A549 (cell line): ENCODE data around the gene PDSS2. TPM values are rescaled to one million over a fixed set of nuclear protein-coding genes. Genes with fewer than 3 reads are reported as not detected.
A peak's percentile ranks its signal among the peaks of the same experiment; 100 is the strongest.
"Not testable (repeated sequence)": the region's sequence is repeated elsewhere in the genome, so short reads cannot be mapped to it uniquely, and the experiment has no call there.

Experiments used
- ATAC-seq, 2 experiments: fragments of 200-7000 bp in 1 of 2; fragments of >200 bp in 1 of 2; cut with Nextera tagmentation in 1 of 2; cut with Tn5 transposase in 1 of 2; 3 replicates each; pipeline versions ENCODE4 v1.8.0 to v1.9.1; 2018 to 2020; ENCODE audit warnings: mild to moderate bottlenecking in 1 of 2, moderate library complexity in 1 of 2
- CTCF ChIA-PET: fragments of 300-600 bp; sonication (Branson Sonifier 250); formaldehyde crosslinking; extraction: SDS; loops from one replicate; lab custom pipeline; 2021; ENCODE audit warnings: antibody characterized with exemption, inconsistent platforms; lab: Yijun Ruan, JAX
- POLR2A ChIA-PET: fragments of 350-600 bp; formaldehyde crosslinking; extraction: SDS; loops from one replicate; lab custom pipeline; 2021; ENCODE audit warnings: antibody characterized with exemption, inconsistent platforms; lab: Yijun Ruan, JAX
- DNase-seq, 2 experiments: peaks; one replicate each; pipeline versions ENCODE4 v3.0.0 to v3.0.0-alpha.2; 2011 to 2016; ENCODE audit warnings: low read depth in 1 of 2, low spot score in 1 of 2
- FAIRE-seq: peaks from 2 replicates; lab custom pipeline; 2011; peaks lifted over from hg19 to GRCh38; lab: Jason Lieb, UNC
- H3K27ac ChIP-seq, 2 experiments: fragments of >200 bp; sonication (Bioruptor Twin); formaldehyde crosslinking; 3 replicates each; pipeline ENCODE4 v1.5.1; 2016 to 2017
- H3K4me1 ChIP-seq: fragments of >200 bp; sonication (Bioruptor Twin); formaldehyde crosslinking; 3 replicates; pipeline ENCODE4 v1.6.1; 2016
- H3K4me2 ChIP-seq: fragments of >200 bp; sonication (Bioruptor Twin); formaldehyde crosslinking; 3 replicates; pipeline ENCODE4 v1.6.1; 2016
- H3K4me3 ChIP-seq: fragments of >200 bp; sonication (Bioruptor Twin); formaldehyde crosslinking; 3 replicates; pipeline ENCODE4 v1.5.1; 2016
- H3K9me3 ChIP-seq: fragments of >200 bp; sonication (Bioruptor Twin); formaldehyde crosslinking; 3 replicates; pipeline ENCODE4 v1.6.1; 2016
- CBX8 ChIP-seq: fragments of 200-600 bp; sonication (generic); IDR thresholded peaks from 2 replicates; pipeline ENCODE4 v1.6.1; 2016
- CEBPB ChIP-seq, 2 experiments: fragments of >200 bp in 1 of 2; sonication (Bioruptor Twin) in 1 of 2; formaldehyde crosslinking in 1 of 2; IDR thresholded peaks; 2 replicates each; pipeline ENCODE4 v1.6.1; 2012 to 2016
- EHF ChIP-seq: fragments of 250-450 bp; sonication (Bioruptor Pico); IDR thresholded peaks from 2 replicates; pipeline ENCODE4 v1.5.0; 2020; ENCODE audit warnings: mild to moderate bottlenecking
- ESRRA ChIP-seq: fragments of 150-350 bp; IDR thresholded peaks from 2 replicates; pipeline ENCODE4 v1.6.1; 2014; ENCODE audit warnings: mild to moderate bottlenecking, low read length, borderline replicate concordance
- FOSB ChIP-seq: fragments of 250-450 bp; sonication (Bioruptor Pico); IDR thresholded peaks from 2 replicates; pipeline ENCODE4 v1.5.0; 2020; ENCODE audit warnings: mild to moderate bottlenecking, moderate library complexity
- KDM1A ChIP-seq: fragments of 200-600 bp; sonication (generic); IDR thresholded peaks from 2 replicates; pipeline ENCODE4 v1.6.1; 2016; ENCODE audit warnings: low read depth, mild to moderate bottlenecking
- MAFK ChIP-seq: fragments of 450-650 bp; IDR thresholded peaks from 2 replicates; pipeline ENCODE4 v1.6.1; 2014; ENCODE audit not compliant: partially characterized antibody
- NFE2L2 ChIP-seq: fragments of 150-350 bp; conservative IDR thresholded peaks from 2 replicates; pipeline ENCODE4 v1.6.1; 2014; ENCODE audit warnings: low read length
- NPAS2 ChIP-seq: fragments of 250-450 bp; sonication (Bioruptor Pico); IDR thresholded peaks from 2 replicates; pipeline ENCODE4 v1.8.0; 2022; ENCODE audit warnings: mild to moderate bottlenecking, moderate library complexity, borderline replicate concordance
- NR3C1 ChIP-seq: fragments of >200 bp; sonication (Bioruptor Twin); formaldehyde crosslinking; IDR thresholded peaks from 3 replicates; pipeline ENCODE4 v1.6.1; 2017
- POLR2AphosphoS2 ChIP-seq: conservative IDR thresholded peaks from 2 replicates; pipeline ENCODE4 v1.6.1; 2012; ENCODE audit warnings: low read length, improper control_type of control experiment, inconsistent platforms
- RAD21 ChIP-seq, 2 experiments: fragments of >200 bp in 1 of 2; sonication (Bioruptor Twin) in 1 of 2; formaldehyde crosslinking in 1 of 2; IDR thresholded peaks in 1 of 2; conservative IDR thresholded peaks in 1 of 2; 2 replicates in 1 of 2; 3 replicates in 1 of 2; pipeline ENCODE4 v1.6.1; 2012 to 2018; ENCODE audit warnings: inconsistent platforms in 1 of 2
- RARB ChIP-seq: fragments of 250-450 bp; sonication (Bioruptor Pico); IDR thresholded peaks from 2 replicates; pipeline ENCODE4 v1.8.0; 2021; ENCODE audit warnings: mild to moderate bottlenecking, moderate library complexity
- SREBF2 ChIP-seq: fragments of 450-650 bp; IDR thresholded peaks from 2 replicates; pipeline ENCODE4 v1.6.1; 2014; ENCODE audit warnings: mild to moderate bottlenecking, moderate library complexity
- TFCP2L1 ChIP-seq: fragments of 250-450 bp; sonication (Bioruptor Pico); IDR thresholded peaks from 2 replicates; pipeline ENCODE4 v1.5.0; 2021; ENCODE audit warnings: mild to moderate bottlenecking
- ZFP36 ChIP-seq: fragments of 450-650 bp; IDR thresholded peaks from 2 replicates; pipeline ENCODE4 v1.6.1; 2014; ENCODE audit warnings: borderline replicate concordance; ENCODE audit not compliant: partially characterized antibody
- WGBS: methylation state at CpG from one replicate; pipeline ENCODE4 v1.1.6; 2017; ENCODE audit errors: missing lambda C conversion rate; 5-methylcytosine and 5-hydroxymethylcytosine counted together
- polyA plus RNA-seq, 4 experiments: library from polyadenylated mRNA; depleted of rRNA in 3 of 4; stranded (reverse); fragments of >200 nt; fragmentation: RNase III in 1 of 4; extraction: RNeasy Plus Mini Kit Qiagen cat#74134 plus additional on column Dnase treatment in 1 of 4; gene quantifications; 2 replicates in 3 of 4; 3 replicates in 1 of 4; pipeline ENCODE4 v1.2.3, GENCODE V29; 2011 to 2017
- TF ChIP-seq, protein P1 (sequence below): IDR thresholded peaks from 2 replicates; pipeline ENCODE4 v1.6.1; 2012; ENCODE audit warnings: low read depth, borderline replicate concordance
- TF ChIP-seq, protein P2 (sequence below): fragments of >200 bp; sonication (Bioruptor Twin); formaldehyde crosslinking; IDR thresholded peaks from 3 replicates; pipeline ENCODE4 v1.6.1; 2016
- TF ChIP-seq, protein P3 (sequence below): IDR thresholded peaks from 2 replicates; pipeline ENCODE4 v1.6.1; 2012
- TF ChIP-seq, protein P4 (sequence below): fragments of 250-450 bp; sonication (Bioruptor Pico); IDR thresholded peaks from 2 replicates; pipeline ENCODE4 v1.5.0; 2020; ENCODE audit warnings: low read depth, mild to moderate bottlenecking, moderate library complexity

Gene PDSS2
- polyA plus RNA-seq, 2 of the 4 experiments (the other 2 are of a cell fraction): 7.2 to 17.3 TPM

DNA sequence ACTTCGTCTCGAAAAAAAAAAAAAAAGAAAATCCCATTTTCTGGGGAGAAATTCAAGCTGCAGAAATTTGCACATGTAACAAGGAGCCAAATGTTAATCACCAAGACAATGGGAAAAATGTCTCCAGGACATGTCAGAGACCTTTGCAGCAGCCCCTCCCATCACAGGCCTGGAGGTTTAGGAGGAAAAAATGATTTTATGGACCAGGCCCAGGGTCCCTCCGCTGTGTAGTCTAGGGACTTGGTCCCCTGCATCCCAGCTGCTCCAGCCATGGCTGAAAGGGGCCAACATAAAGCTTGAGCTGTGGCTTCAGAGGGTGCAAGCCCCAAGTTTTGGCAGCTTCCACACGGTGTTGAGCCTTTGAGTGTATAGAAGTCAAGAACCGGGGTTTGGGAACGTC, 33.4 kb downstream of the PDSS2 start:
- H3K4me2 ChIP-seq, H3K4me1 ChIP-seq, POLR2A ChIA-PET, H3K27ac ChIP-seq, FAIRE-seq, ATAC-seq, CTCF ChIA-PET, DNase-seq, H3K4me3 ChIP-seq: not testable (repeated sequence)
- TF ChIP-seq ZFP36: peak; percentile 80
- H3K9me3 ChIP-seq: peaks cover 13% of the 10 kb centered on the region; the same call in 1 of the 3 replicates
- WGBS: 64% methylated on average over 6 of the region's 6 CpGs

DNA sequence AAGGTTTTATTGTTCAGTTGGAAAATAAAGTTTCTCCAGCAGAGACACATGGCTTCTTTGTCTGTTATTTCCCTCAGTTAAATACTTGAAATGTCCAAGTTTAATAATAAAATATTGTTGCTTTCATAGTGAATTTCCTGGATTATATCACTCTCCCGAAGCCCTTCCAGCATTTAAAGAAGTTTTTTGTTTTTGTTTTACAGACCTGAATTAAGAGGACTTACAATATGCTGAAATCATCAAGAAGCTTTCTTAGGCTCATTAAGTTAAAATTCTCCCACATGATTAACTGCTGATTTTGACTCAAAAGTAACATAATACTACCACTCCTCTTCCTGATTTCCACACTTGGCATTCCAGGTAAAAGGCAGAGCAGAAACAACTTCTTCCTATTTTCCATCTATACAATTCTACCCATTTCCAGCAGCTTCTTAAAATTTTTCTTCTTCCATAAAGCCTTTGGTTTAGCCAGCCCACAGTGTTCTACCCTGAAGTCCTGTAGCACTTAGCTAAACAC, 35.8 kb downstream of the PDSS2 start:
- no peak for DNase-seq
- POLR2A ChIA-PET: no interaction called here
- H3K9me3 ChIP-seq: peaks cover 13% of the 10 kb centered on the region; the same call in 1 of the 3 replicates
- no peak for TF ChIP-seq RARB
- TF ChIP-seq EHF (CRISPR knock-in tag): no peak
- TF ChIP-seq ESRRA: no peak
- TF ChIP-seq NFE2L2: no peak
- TF ChIP-seq NR3C1: no peak
- TF ChIP-seq POLR2AphosphoS2: no peak
- no peak for TF ChIP-seq TFCP2L1 (CRISPR knock-in tag)
- TF ChIP-seq SREBF2: no peak
- no peak for TF ChIP-seq CBX8
- TF ChIP-seq, protein P1, sequence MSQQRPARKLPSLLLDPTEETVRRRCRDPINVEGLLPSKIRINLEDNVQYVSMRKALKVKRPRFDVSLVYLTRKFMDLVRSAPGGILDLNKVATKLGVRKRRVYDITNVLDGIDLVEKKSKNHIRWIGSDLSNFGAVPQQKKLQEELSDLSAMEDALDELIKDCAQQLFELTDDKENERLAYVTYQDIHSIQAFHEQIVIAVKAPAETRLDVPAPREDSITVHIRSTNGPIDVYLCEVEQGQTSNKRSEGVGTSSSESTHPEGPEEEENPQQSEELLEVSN: no peak
- TF ChIP-seq CEBPB (IDR thresholded peaks at IDR 0.05): no peak
- TF ChIP-seq, protein P2, sequence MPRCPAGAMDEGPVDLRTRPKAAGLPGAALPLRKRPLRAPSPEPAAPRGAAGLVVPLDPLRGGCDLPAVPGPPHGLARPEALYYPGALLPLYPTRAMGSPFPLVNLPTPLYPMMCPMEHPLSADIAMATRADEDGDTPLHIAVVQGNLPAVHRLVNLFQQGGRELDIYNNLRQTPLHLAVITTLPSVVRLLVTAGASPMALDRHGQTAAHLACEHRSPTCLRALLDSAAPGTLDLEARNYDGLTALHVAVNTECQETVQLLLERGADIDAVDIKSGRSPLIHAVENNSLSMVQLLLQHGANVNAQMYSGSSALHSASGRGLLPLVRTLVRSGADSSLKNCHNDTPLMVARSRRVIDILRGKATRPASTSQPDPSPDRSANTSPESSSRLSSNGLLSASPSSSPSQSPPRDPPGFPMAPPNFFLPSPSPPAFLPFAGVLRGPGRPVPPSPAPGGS: no peak
- no peak for TF ChIP-seq MAFK
- TF ChIP-seq, protein P3, sequence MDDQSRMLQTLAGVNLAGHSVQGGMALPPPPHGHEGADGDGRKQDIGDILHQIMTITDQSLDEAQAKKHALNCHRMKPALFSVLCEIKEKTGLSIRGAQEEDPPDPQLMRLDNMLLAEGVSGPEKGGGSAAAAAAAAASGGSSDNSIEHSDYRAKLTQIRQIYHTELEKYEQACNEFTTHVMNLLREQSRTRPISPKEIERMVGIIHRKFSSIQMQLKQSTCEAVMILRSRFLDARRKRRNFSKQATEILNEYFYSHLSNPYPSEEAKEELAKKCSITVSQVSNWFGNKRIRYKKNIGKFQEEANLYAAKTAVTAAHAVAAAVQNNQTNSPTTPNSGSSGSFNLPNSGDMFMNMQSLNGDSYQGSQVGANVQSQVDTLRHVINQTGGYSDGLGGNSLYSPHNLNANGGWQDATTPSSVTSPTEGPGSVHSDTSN: no peak
- TF ChIP-seq RAD21 (conservative IDR thresholded peaks at IDR 0.05 in 1 of 2, IDR thresholded peaks at IDR 0.05 in 1 of 2): no peak
- TF ChIP-seq NPAS2 (CRISPR knock-in tag): no peak
- TF ChIP-seq, protein P4, sequence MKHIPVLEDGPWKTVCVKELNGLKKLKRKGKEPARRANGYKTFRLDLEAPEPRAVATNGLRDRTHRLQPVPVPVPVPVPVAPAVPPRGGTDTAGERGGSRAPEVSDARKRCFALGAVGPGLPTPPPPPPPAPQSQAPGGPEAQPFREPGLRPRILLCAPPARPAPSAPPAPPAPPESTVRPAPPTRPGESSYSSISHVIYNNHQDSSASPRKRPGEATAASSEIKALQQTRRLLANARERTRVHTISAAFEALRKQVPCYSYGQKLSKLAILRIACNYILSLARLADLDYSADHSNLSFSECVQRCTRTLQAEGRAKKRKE (CRISPR knock-in tag): no peak
- TF ChIP-seq, all 56 proteins: peak for 0
- H3K4me3 ChIP-seq: no peak overlapping the region
- CTCF ChIA-PET: interaction anchor here (0.6 kb wide), 1 partner anchor 43 kb away, joined by 3 read pairs; no protein-coding TSS in a partner anchor
- WGBS: 92% methylated on average over 1 of the region's 1 CpG
- H3K27ac ChIP-seq: no peak overlapping the region
- no peak overlapping the region for H3K4me2 ChIP-seq
- FAIRE-seq (no peak), ATAC-seq (no peak)
- H3K4me1 ChIP-seq: no peaks in the 10 kb centered on the region

DNA sequence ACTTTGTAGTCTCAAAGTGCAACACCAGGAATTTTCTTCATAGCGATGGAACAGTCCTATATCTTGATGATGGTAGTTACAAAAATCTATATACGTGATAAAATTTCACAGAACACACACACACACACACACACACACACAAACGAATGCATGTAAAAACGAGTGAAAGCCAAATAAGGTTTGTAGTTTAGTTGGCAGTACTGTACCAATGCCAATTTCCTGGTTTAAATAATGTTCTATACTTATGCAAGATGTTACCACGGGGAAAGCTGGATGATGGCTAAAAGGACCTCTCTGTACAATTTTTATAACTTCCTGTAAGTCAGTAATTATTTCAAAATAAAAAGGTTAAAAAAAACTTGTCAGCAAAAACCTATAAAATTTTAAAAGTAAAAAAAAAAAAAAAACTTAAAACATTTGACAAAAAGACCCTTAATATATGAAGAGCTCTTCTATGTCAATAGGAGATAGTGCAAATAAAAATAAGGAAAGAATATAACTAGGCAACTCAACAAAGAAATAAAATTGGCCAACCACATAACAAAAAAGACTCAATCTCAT, 37.6 kb downstream of the PDSS2 start:
- 64% methylated on average over 5 of the region's 5 CpGs for WGBS
- H3K27ac ChIP-seq: no peak overlapping the region
- DNase-seq: no peak
- ATAC-seq: no peak
- CTCF ChIA-PET: no interaction called here
- POLR2A ChIA-PET: no interaction called here
- H3K4me1 ChIP-seq: no peaks in the 10 kb centered on the region
- no peak for FAIRE-seq
- H3K9me3 ChIP-seq: peaks cover 9% of the 10 kb centered on the region; the same call in 1 of the 3 replicates
- H3K4me2 ChIP-seq: no peak overlapping the region
- no peak overlapping the region for H3K4me3 ChIP-seq
- TF ChIP-seq FOSB (no peak), KDM1A (no peak), TFCP2L1 (CRISPR knock-in tag) (no peak), MAFK (peak; percentile 21)
